HepG2 (cell line): ENCODE data around the gene SPTBN4. TPM values are rescaled to one million over a fixed set of nuclear protein-coding genes. Genes with fewer than 3 reads are reported as not detected.
A peak's percentile ranks its signal among the peaks of the same experiment; 100 is the strongest.

Experiments used
- CHD4 ChIP-seq: fragments of 200-600 bp; sonication (generic); IDR thresholded peaks from 2 replicates; pipeline ENCODE4 v1.7.0; 2017; ENCODE audit warnings: mild to moderate bottlenecking, low read length, borderline replicate concordance
- HNF4G ChIP-seq, 2 experiments: sonication (generic) in 1 of 2; formaldehyde crosslinking in 1 of 2; IDR thresholded peaks; 2 replicates each; pipeline versions ENCODE4 v1.4.0 to v1.6.1; 2011 to 2020; ENCODE audit warnings: borderline replicate concordance in 2 of 2, low read depth in 2 of 2, mild to moderate bottlenecking in 2 of 2, low read length in 1 of 2, missing genetic modification reagents in 1 of 2, moderate library complexity in 1 of 2
- NFE2L1 ChIP-seq: sonication (generic); formaldehyde crosslinking; IDR thresholded peaks from 2 replicates; pipeline ENCODE4 v1.4.0; 2020; ENCODE audit warnings: missing genetic modification reagents, mild to moderate bottlenecking, borderline replicate concordance
- POGK ChIP-seq: sonication (generic); formaldehyde crosslinking; conservative IDR thresholded peaks from 2 replicates; pipeline ENCODE4 v1.8.0; 2022; ENCODE audit warnings: mild to moderate bottlenecking, moderate library complexity, missing genetic modification reagents
- SATB2 ChIP-seq: sonication (generic); formaldehyde crosslinking; IDR thresholded peaks from 2 replicates; pipeline ENCODE4 v1.5.0; 2020; ENCODE audit warnings: missing genetic modification reagents
- SKI ChIP-seq: fragments of 450-650 bp; IDR thresholded peaks from one replicate; pipeline ENCODE4 v1.6.1; 2018; ENCODE audit warnings: mild to moderate bottlenecking; ENCODE audit not compliant: partially characterized antibody
- SOX5 ChIP-seq: IDR thresholded peaks from 2 replicates; pipeline ENCODE4 v1.6.1; 2016; ENCODE audit warnings: borderline replicate concordance
- ZNF839 ChIP-seq: sonication (generic); formaldehyde crosslinking; IDR thresholded peaks from 2 replicates; pipeline ENCODE4 v1.4.0; 2020; ENCODE audit warnings: missing genetic modification reagents, mild to moderate bottlenecking, borderline replicate concordance
- polyA plus RNA-seq, 8 experiments: library from polyadenylated mRNA; depleted of rRNA in 3 of 8; stranded (reverse) in 7 of 8; unstranded in 1 of 8; fragments of >200 nt; fragmentation: Illumina TruSeq in 4 of 8; extraction: Trizol in 4 of 8; gene quantifications; 2 replicates each; pipeline versions ENCODE4 v1.2.1 to v1.2.3, GENCODE V29; 2011 to 2016; ENCODE audit warnings: low read depth in 4 of 8, missing spikeins in 1 of 8, mixed read lengths in 1 of 8; ENCODE audit not compliant: insufficient read depth in 1 of 8
- total RNA-seq, 5 experiments: library from RNA; depleted of rRNA; stranded (reverse); fragments of >200 nt; fragmentation: Illumina TruSeq; extraction: Trizol; gene quantifications; 2 replicates each; pipeline ENCODE4 v1.2.3, GENCODE V29; 2016; ENCODE audit warnings: low read depth in 1 of 5
- TF ChIP-seq, protein P1 (sequence below): sonication (generic); formaldehyde crosslinking; IDR thresholded peaks from 2 replicates; pipeline ENCODE4 v1.4.0; 2020; ENCODE audit warnings: mild to moderate bottlenecking, missing genetic modification reagents
- TF ChIP-seq, protein P2 (sequence below): sonication (generic); formaldehyde crosslinking; IDR thresholded peaks from 2 replicates; pipeline ENCODE4 v1.5.1; 2020; ENCODE audit warnings: mild to moderate bottlenecking, missing genetic modification reagents, moderate library complexity
- TF ChIP-seq, protein P3 (sequence below): sonication (generic); formaldehyde crosslinking; IDR thresholded peaks from 2 replicates; pipeline ENCODE4 v1.4.0; 2020; ENCODE audit warnings: missing genetic modification reagents

The SPTBN4 gene
- total and polyA plus RNA-seq, 2 of the 13 experiments (the other 11 are each of a cell fraction or from before 2014, with no cell fraction given), result 0.11 TPM

- TF ChIP-seq POGK, result no peak
- peak; percentile 82 for TF ChIP-seq SKI
- no peak for TF ChIP-seq HNF4G (IDR thresholded peaks at IDR 0.05; ENCODE audit: borderline replicate concordance, low read depth, low read length)
- no peak for TF ChIP-seq HNF4G (CRISPR knock-in tag; IDR thresholded peaks at IDR 0.05; ENCODE audit: borderline replicate concordance, low read depth)
- no peak for TF ChIP-seq SOX5 (CRISPR knock-in tag)
- peak; percentile 58; the same call in 1 of the 2 replicates for TF ChIP-seq CHD4
- TF ChIP-seq NFE2L1 (CRISPR knock-in tag), result no peak
- TF ChIP-seq, protein P1, sequence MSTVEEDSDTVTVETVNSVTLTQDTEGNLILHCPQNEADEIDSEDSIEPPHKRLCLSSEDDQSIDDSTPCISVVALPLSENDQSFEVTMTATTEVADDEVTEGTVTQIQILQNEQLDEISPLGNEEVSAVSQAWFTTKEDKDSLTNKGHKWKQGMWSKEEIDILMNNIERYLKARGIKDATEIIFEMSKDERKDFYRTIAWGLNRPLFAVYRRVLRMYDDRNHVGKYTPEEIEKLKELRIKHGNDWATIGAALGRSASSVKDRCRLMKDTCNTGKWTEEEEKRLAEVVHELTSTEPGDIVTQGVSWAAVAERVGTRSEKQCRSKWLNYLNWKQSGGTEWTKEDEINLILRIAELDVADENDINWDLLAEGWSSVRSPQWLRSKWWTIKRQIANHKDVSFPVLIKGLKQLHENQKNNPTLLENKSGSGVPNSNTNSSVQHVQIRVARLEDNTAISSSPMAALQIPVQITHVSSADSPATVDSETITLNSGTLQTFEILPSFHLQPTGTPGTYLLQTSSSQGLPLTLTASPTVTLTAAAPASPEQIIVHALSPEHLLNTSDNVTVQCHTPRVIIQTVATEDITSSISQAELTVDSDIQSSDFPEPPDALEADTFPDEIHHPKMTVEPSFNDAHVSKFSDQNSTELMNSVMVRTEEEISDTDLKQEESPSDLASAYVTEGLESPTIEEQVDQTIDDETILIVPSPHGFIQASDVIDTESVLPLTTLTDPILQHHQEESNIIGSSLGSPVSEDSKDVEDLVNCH (CRISPR knock-in tag), result no peak
- 0 out of 2 replicates have a peak, but pooled peaks have one; percentile 20 for TF ChIP-seq ZNF839 (CRISPR knock-in tag)
- TF ChIP-seq, protein P2, sequence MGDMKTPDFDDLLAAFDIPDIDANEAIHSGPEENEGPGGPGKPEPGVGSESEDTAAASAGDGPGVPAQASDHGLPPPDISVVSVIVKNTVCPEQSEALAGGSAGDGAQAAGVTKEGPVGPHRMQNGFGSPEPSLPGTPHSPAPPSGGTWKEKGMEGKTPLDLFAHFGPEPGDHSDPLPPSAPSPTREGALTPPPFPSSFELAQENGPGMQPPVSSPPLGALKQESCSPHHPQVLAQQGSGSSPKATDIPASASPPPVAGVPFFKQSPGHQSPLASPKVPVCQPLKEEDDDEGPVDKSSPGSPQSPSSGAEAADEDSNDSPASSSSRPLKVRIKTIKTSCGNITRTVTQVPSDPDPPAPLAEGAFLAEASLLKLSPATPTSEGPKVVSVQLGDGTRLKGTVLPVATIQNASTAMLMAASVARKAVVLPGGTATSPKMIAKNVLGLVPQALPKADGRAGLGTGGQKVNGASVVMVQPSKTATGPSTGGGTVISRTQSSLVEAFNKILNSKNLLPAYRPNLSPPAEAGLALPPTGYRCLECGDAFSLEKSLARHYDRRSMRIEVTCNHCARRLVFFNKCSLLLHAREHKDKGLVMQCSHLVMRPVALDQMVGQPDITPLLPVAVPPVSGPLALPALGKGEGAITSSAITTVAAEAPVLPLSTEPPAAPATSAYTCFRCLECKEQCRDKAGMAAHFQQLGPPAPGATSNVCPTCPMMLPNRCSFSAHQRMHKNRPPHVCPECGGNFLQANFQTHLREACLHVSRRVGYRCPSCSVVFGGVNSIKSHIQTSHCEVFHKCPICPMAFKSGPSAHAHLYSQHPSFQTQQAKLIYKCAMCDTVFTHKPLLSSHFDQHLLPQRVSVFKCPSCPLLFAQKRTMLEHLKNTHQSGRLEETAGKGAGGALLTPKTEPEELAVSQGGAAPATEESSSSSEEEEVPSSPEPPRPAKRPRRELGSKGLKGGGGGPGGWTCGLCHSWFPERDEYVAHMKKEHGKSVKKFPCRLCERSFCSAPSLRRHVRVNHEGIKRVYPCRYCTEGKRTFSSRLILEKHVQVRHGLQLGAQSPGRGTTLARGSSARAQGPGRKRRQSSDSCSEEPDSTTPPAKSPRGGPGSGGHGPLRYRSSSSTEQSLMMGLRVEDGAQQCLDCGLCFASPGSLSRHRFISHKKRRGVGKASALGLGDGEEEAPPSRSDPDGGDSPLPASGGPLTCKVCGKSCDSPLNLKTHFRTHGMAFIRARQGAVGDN (CRISPR knock-in tag), result peak; percentile 73
- no peak for TF ChIP-seq SATB2 (CRISPR knock-in tag)
- TF ChIP-seq, protein P3, sequence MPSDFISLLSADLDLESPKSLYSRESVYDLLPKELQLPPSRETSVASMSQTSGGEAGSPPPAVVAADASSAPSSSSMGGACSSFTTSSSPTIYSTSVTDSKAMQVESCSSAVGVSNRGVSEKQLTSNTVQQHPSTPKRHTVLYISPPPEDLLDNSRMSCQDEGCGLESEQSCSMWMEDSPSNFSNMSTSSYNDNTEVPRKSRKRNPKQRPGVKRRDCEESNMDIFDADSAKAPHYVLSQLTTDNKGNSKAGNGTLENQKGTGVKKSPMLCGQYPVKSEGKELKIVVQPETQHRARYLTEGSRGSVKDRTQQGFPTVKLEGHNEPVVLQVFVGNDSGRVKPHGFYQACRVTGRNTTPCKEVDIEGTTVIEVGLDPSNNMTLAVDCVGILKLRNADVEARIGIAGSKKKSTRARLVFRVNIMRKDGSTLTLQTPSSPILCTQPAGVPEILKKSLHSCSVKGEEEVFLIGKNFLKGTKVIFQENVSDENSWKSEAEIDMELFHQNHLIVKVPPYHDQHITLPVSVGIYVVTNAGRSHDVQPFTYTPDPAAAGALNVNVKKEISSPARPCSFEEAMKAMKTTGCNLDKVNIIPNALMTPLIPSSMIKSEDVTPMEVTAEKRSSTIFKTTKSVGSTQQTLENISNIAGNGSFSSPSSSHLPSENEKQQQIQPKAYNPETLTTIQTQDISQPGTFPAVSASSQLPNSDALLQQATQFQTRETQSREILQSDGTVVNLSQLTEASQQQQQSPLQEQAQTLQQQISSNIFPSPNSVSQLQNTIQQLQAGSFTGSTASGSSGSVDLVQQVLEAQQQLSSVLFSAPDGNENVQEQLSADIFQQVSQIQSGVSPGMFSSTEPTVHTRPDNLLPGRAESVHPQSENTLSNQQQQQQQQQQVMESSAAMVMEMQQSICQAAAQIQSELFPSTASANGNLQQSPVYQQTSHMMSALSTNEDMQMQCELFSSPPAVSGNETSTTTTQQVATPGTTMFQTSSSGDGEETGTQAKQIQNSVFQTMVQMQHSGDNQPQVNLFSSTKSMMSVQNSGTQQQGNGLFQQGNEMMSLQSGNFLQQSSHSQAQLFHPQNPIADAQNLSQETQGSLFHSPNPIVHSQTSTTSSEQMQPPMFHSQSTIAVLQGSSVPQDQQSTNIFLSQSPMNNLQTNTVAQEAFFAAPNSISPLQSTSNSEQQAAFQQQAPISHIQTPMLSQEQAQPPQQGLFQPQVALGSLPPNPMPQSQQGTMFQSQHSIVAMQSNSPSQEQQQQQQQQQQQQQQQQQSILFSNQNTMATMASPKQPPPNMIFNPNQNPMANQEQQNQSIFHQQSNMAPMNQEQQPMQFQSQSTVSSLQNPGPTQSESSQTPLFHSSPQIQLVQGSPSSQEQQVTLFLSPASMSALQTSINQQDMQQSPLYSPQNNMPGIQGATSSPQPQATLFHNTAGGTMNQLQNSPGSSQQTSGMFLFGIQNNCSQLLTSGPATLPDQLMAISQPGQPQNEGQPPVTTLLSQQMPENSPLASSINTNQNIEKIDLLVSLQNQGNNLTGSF (CRISPR knock-in tag), result no peak
These were observed 22.6 kb upstream of the SPTBN4 start, which contains the start of gene SERTAD3 (continued) for GRCh38 chr19:40444000-40444824.
